ENCODE measurements around the gene MPP2. TPM values are rescaled to one million over a fixed set of nuclear protein-coding genes. Genes with fewer than 3 reads are reported as not detected.
"Not testable (repeated sequence)": the region's sequence is repeated elsewhere in the genome, so short reads cannot be mapped to it uniquely, and the experiment has no call there.

MPP2 gene
- total RNA-seq, 1 donor, result 0.72 TPM

- H3K27ac ChIP-seq (ENCODE audit: low read depth, low read length), result no peak overlapping the region
- TF ChIP-seq, protein P1, sequence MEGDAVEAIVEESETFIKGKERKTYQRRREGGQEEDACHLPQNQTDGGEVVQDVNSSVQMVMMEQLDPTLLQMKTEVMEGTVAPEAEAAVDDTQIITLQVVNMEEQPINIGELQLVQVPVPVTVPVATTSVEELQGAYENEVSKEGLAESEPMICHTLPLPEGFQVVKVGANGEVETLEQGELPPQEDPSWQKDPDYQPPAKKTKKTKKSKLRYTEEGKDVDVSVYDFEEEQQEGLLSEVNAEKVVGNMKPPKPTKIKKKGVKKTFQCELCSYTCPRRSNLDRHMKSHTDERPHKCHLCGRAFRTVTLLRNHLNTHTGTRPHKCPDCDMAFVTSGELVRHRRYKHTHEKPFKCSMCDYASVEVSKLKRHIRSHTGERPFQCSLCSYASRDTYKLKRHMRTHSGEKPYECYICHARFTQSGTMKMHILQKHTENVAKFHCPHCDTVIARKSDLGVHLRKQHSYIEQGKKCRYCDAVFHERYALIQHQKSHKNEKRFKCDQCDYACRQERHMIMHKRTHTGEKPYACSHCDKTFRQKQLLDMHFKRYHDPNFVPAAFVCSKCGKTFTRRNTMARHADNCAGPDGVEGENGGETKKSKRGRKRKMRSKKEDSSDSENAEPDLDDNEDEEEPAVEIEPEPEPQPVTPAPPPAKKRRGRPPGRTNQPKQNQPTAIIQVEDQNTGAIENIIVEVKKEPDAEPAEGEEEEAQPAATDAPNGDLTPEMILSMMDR (IDR thresholded peaks at IDR 0.05; ENCODE audit: extremely low read depth, low read depth, low read length), result no peak
- peak; percentile 41 for DNase-seq (ENCODE audit: insufficient read length, low spot score, missing footprints)
- peaks cover 5% of the 10 kb centered on the region for H3K27me3 ChIP-seq (ENCODE audit: insufficient read depth, low read length)
- no peak overlapping the region for H2AFZ ChIP-seq (ENCODE audit: low read length)
- peaks cover 3% of the 10 kb centered on the region for H3K4me1 ChIP-seq (ENCODE audit: insufficient read depth, low read length)
- no peaks in the 10 kb centered on the region for H3K79me2 ChIP-seq (ENCODE audit: insufficient read depth, low read length)
- no peaks in the 10 kb centered on the region for H3K36me3 ChIP-seq (ENCODE audit: insufficient read depth, low read length)
- H3K4me2 ChIP-seq (ENCODE audit: insufficient read depth, low read length), result no peak overlapping the region
- no peaks in the 10 kb centered on the region for H3K9me3 ChIP-seq (ENCODE audit: low read depth, low read length)
- H4K20me1 ChIP-seq (ENCODE audit: insufficient read depth, low read length), result no peaks in the 10 kb centered on the region
- H3K4me3 ChIP-seq (ENCODE audit: insufficient read depth, low read length), result no peak overlapping the region
These were observed 63.1 kb downstream of the MPP2 start for GRCh38 chr17:43844241-43844640.

DNA sequence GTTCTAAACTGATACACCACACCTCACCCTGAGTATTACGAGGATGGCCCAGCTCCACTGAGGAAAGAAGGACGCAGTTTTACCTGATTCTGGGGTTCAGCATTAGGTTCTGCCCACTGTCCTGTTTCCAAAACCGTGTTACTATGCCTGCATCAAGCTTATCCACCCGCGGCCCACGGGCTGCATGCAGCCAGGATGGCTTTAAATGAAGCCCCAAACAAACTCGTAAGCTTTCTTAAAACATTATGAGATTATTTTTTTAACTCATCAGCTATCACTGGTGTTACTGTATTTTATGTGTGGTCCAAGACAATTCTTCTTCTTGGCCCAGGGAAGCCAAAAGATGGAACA, 64.4 kb downstream of the MPP2 start:
- H3K79me2 ChIP-seq (ENCODE audit: insufficient read depth, low read length), result no peaks in the 10 kb centered on the region
- H3K27me3 ChIP-seq (ENCODE audit: insufficient read depth, low read length), result peaks cover 4% of the 10 kb centered on the region
- no peaks in the 10 kb centered on the region for H4K20me1 ChIP-seq (ENCODE audit: insufficient read depth, low read length)
- no peak overlapping the region for H3K4me2 ChIP-seq (ENCODE audit: insufficient read depth, low read length)
- no peaks in the 10 kb centered on the region for H3K9me3 ChIP-seq (ENCODE audit: low read depth, low read length)
- H3K36me3 ChIP-seq (ENCODE audit: insufficient read depth, low read length), result no peaks in the 10 kb centered on the region
- peaks cover 3% of the 10 kb centered on the region for H3K4me1 ChIP-seq (ENCODE audit: insufficient read depth, low read length)
- TF ChIP-seq, protein P1 (IDR thresholded peaks at IDR 0.05; ENCODE audit: extremely low read depth, low read depth, low read length), result no peak
- DNase-seq (ENCODE audit: insufficient read length, low spot score, missing footprints), result no peak
- no peak overlapping the region for H2AFZ ChIP-seq (ENCODE audit: low read length)
- H3K27ac ChIP-seq (ENCODE audit: low read depth, low read length), result no peak overlapping the region
- H3K4me3 ChIP-seq (ENCODE audit: insufficient read depth, low read length), result no peak overlapping the region

DNA sequence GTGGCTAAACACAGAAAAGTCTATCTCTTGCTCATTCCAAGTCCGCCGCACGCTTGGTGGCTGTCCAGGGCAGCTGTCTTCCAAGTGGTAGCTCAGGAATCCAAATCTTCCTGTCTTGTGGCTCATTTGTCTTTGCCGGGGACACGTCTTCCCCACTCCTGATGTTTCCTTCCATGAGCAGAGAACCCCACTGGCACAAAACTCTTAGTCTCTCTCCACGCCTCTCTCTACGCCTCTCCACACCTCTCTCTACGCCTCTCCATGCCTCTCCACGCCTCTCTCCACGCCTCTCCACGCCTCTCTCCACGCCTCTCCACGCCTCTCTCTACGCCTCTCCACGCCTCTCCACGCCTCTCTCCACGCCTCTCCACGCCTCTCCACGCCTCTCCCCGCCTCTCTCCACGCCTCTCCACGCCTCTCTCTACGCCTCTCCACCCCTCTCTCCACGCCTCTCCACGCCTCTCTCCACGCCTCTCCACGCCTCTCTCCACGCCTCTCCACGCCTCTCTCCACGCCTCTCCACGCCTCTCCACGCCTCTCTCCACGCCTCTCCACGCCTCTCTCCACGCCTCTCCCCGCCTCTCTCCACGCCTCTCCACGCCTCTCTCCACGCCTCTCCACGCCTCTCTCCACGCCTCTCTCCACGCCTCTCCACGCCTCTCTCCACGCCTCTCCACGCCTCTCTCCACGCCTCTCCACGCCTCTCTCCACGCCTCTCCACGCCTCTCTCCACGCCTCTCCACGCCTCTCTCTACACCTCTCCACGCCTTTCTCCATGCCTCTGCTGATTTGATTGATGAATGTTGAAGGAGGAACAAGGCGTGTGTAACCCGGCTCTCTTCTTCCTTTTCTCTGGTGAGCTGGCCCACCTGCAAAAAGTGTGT, 65.0 kb downstream of the MPP2 start:
- H4K20me1 ChIP-seq (ENCODE audit: insufficient read depth, low read length); H3K4me2 ChIP-seq (ENCODE audit: insufficient read depth, low read length); H3K9me3 ChIP-seq (ENCODE audit: low read depth, low read length); H3K27me3 ChIP-seq (ENCODE audit: insufficient read depth, low read length); H3K4me1 ChIP-seq (ENCODE audit: insufficient read depth, low read length); H3K4me3 ChIP-seq (ENCODE audit: insufficient read depth, low read length); H3K27ac ChIP-seq (ENCODE audit: low read depth, low read length); H3K36me3 ChIP-seq (ENCODE audit: insufficient read depth, low read length); H3K79me2 ChIP-seq (ENCODE audit: insufficient read depth, low read length); H2AFZ ChIP-seq (ENCODE audit: low read length): not testable (repeated sequence)
- DNase-seq (ENCODE audit: insufficient read length, low spot score, missing footprints), result peak; percentile 34

DNA sequence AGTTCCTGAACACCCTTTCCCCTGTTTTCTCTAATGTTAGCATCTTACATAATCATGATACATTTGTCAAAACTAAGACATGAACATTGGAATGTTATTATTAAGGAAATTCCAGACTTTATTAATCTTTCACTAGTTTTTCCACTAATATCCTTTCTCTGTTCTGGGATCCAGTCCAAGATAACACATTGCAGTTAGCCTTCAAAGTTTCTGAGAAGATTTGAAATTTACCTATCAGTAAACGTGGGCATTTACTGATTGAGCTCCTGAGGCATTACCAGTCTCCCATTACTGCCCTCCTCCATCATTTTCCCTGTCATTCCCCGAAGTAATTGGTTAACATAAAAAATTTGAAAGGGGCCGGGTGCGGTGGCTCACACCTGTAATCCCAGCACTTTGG, 66.1 kb downstream of the MPP2 start:
- Histone ChIP-seq H3K4me1 (ENCODE audit: insufficient read depth, low read length) (no peaks in the 10 kb centered on the region), H3K79me2 (ENCODE audit: insufficient read depth, low read length) (no peaks in the 10 kb centered on the region), H3K27ac (ENCODE audit: low read depth, low read length) (no peak overlapping the region), H3K36me3 (ENCODE audit: insufficient read depth, low read length) (no peaks in the 10 kb centered on the region), H3K4me3 (ENCODE audit: insufficient read depth, low read length) (no peak overlapping the region), H4K20me1 (ENCODE audit: insufficient read depth, low read length) (no peaks in the 10 kb centered on the region), H2AFZ (ENCODE audit: low read length) (no peak overlapping the region), H3K9me3 (ENCODE audit: low read depth, low read length) (no peaks in the 10 kb centered on the region), H3K4me2 (ENCODE audit: insufficient read depth, low read length) (no peak overlapping the region), H3K27me3 (ENCODE audit: insufficient read depth, low read length) (no peaks in the 10 kb centered on the region)
- DNase-seq (ENCODE audit: insufficient read length, low spot score, missing footprints), result peak; percentile 30
- TF ChIP-seq, protein P1 (IDR thresholded peaks at IDR 0.05; ENCODE audit: extremely low read depth, low read depth, low read length), result no peak
